HG03432 (cell line): ENCODE results near the gene SUPT3H.
A peak's percentile ranks its signal among the peaks of the same experiment; 100 is the strongest.
"Not testable (repeated sequence)": the region's sequence is repeated elsewhere in the genome, so short reads cannot be mapped to it uniquely, and the experiment has no call there.

Experiments used
- ATAC-seq: cut with Tn5 transposase; IDR thresholded peaks from one replicate; pipeline ENCODE4 v1.9.1; 2021; ENCODE audit warnings: mild to moderate bottlenecking, moderate library complexity; ENCODE audit not compliant: unreplicated experiment

Gene SUPT3H

GRCh38 chr6:45187836-45188235 lies 189.9 kb downstream of the SUPT3H start:
- ATAC-seq: no peak

- no peak for ATAC-seq
Observed at GRCh38 chr6:45185403-45186251, 192.1 kb downstream of the SUPT3H start.

GRCh38 chr6:45184937-45185336 lies 192.8 kb downstream of the SUPT3H start:
- no peak for ATAC-seq

GRCh38 chr6:45184040-45184439 lies 193.7 kb downstream of the SUPT3H start:
- ATAC-seq: no peak

GRCh38 chr6:45176373-45176772 lies 201.4 kb downstream of the SUPT3H start:
- not testable (repeated sequence) for ATAC-seq

- no peak for ATAC-seq
Observed at GRCh38 chr6:45175272-45175671, 202.5 kb downstream of the SUPT3H start.

GRCh38 chr6:45174045-45174444 lies 203.7 kb downstream of the SUPT3H start:
- ATAC-seq: no peak

- no peak for ATAC-seq
Observed at GRCh38 chr6:45171380-45171779, 206.4 kb downstream of the SUPT3H start.

GRCh38 chr6:45170309-45170708 lies 207.4 kb downstream of the SUPT3H start:
- ATAC-seq: no peak

GRCh38 chr6:45169815-45170214 lies 207.9 kb downstream of the SUPT3H start:
- ATAC-seq: no peak

- peak; percentile 90 for ATAC-seq
Observed at GRCh38 chr6:45163952-45164766, 213.6 kb downstream of the SUPT3H start.

GRCh38 chr6:45160305-45160704 lies 217.4 kb downstream of the SUPT3H start:
- no peak for ATAC-seq

GRCh38 chr6:45156075-45156474 lies 221.7 kb downstream of the SUPT3H start:
- peak; percentile 100 for ATAC-seq

- ATAC-seq: no peak
Observed at GRCh38 chr6:45155341-45155894, 222.3 kb downstream of the SUPT3H start.

GRCh38 chr6:45154679-45155078 lies 223.1 kb downstream of the SUPT3H start:
- no peak for ATAC-seq

GRCh38 chr6:45148711-45149341 lies 228.9 kb downstream of the SUPT3H start:
- ATAC-seq: no peak

GRCh38 chr6:45148278-45148677 lies 229.5 kb downstream of the SUPT3H start:
- no peak for ATAC-seq

- ATAC-seq: not testable (repeated sequence)
Observed at GRCh38 chr6:45145658-45146057, 232.1 kb downstream of the SUPT3H start.

- no peak for ATAC-seq
Observed at GRCh38 chr6:45138765-45139164, 239.0 kb downstream of the SUPT3H start.

GRCh38 chr6:45136495-45136894 lies 241.2 kb downstream of the SUPT3H start:
- ATAC-seq: no peak

- ATAC-seq: no peak
Observed at GRCh38 chr6:45132658-45133294, 245.0 kb downstream of the SUPT3H start.
